Esophagus squamous epithelium (tissue), 4 donors: Measurements from ENCODE around the gene SYNM.

ENCODE experiments used
- POLR2A ChIP-seq, 4 donors: fragments of 450-650 bp; IDR thresholded peaks; one replicate each; pipeline ENCODE4 v1.6.1; 2017; ENCODE audit warnings: antibody characterized with exemption in 4 of 4, mild to moderate bottlenecking in 4 of 4, moderate library complexity in 3 of 4
- TF ChIP-seq, protein P1 (sequence below), 6 experiments: fragments of 450-650 bp in 4 of 6; fragments of 200-600 bp in 2 of 6; sonication (generic) in 2 of 6; IDR thresholded peaks; one replicate each; pipeline ENCODE4 v1.5.1; 2016 to 2019; ENCODE audit warnings: antibody characterized with exemption in 6 of 6, mild to moderate bottlenecking in 4 of 6, moderate library complexity in 4 of 6

- TF ChIP-seq, protein P1, sequence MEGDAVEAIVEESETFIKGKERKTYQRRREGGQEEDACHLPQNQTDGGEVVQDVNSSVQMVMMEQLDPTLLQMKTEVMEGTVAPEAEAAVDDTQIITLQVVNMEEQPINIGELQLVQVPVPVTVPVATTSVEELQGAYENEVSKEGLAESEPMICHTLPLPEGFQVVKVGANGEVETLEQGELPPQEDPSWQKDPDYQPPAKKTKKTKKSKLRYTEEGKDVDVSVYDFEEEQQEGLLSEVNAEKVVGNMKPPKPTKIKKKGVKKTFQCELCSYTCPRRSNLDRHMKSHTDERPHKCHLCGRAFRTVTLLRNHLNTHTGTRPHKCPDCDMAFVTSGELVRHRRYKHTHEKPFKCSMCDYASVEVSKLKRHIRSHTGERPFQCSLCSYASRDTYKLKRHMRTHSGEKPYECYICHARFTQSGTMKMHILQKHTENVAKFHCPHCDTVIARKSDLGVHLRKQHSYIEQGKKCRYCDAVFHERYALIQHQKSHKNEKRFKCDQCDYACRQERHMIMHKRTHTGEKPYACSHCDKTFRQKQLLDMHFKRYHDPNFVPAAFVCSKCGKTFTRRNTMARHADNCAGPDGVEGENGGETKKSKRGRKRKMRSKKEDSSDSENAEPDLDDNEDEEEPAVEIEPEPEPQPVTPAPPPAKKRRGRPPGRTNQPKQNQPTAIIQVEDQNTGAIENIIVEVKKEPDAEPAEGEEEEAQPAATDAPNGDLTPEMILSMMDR (IDR thresholded peaks at IDR 0.05), result no peak
- TF ChIP-seq POLR2A (IDR thresholded peaks at IDR 0.05), result no peak
Observed at GRCh38 chr15:99148851-99149276, 44.0 kb downstream of the SYNM start.
